Bronchial smooth muscle cell (primary cell): ENCODE data around the gene AWAT2. TPM values are rescaled to one million over a fixed set of nuclear protein-coding genes. Genes with fewer than 3 reads are reported as not detected.

ENCODE experiments used
- total RNA-seq: library from RNA; depleted of rRNA; stranded (reverse); fragments of >200 nt; gene quantifications from 2 replicates; pipeline ENCODE4 v1.2.1, GENCODE V29; 2014

AWAT2 gene
- not detected in 2 replicates for total RNA-seq

GRCh38 chrX:70049925-70050324, at the start of gene AWAT2:
Gene AWAT2, minus strand, starts transcription at chrX:70049938. Its CDS starts 6 bp downstream, at chrX:70049932.

GRCh38 chrX:70062076-70062475, 12.3 kb upstream of the AWAT2 start, which contains the start of gene OTUD6A:
Gene OTUD6A, plus strand, starts transcription at chrX:70062457. Its CDS starts 68 bp downstream, at chrX:70062525.

Other genes with a start within 250 kb of the AWAT2 start
- gene OTUD6A, start 12.5 kb upstream of the AWAT2 start, total RNA-seq: not detected in 2 replicates
- gene IGBP1, start 83.5 kb upstream of the AWAT2 start, total RNA-seq: 96.1 and 143 TPM in 2 replicates
- not detected in 2 replicates for gene DGAT2L6, start 127.5 kb upstream of the AWAT2 start, total RNA-seq
- not detected in 2 replicates for gene AWAT1, start 184.7 kb upstream of the AWAT2 start, total RNA-seq
- gene P2RY4, start 210.3 kb upstream of the AWAT2 start, total RNA-seq: under 0.01 TPM in 1 of 2 replicates, not detected in the other
- gene ARR3, start 218.4 kb upstream of the AWAT2 start, total RNA-seq: not detected in 2 replicates
- not detected in 2 replicates for gene RAB41, start 232.2 kb upstream of the AWAT2 start, total RNA-seq
- gene PDZD11, start 240.0 kb upstream of the AWAT2 start, total RNA-seq: 43.8 and 48.0 TPM in 2 replicates
- gene KIF4A, start 240.2 kb upstream of the AWAT2 start, total RNA-seq: 0.86 and 2.2 TPM in 2 replicates